GM12891 (cell line): ENCODE measurements around the gene SEBOX.

ENCODE experiments used
- PAX5 ChIP-seq: IDR thresholded peaks from 2 replicates; pipeline ENCODE4 v1.6.1; 2011; ENCODE audit warnings: low read length, moderate library complexity, mild to moderate bottlenecking; ENCODE audit not compliant: insufficient read depth, severe bottlenecking
- POLR2A ChIP-seq: IDR thresholded peaks from 2 replicates; pipeline ENCODE4 v1.6.1; 2011; ENCODE audit warnings: low read depth, low read length, control low read depth
- POLR2AphosphoS5 ChIP-seq: IDR thresholded peaks from 2 replicates; pipeline ENCODE4 v1.6.1; 2011; ENCODE audit warnings: low read depth, low read length, control low read depth
- POU2F2 ChIP-seq: IDR thresholded peaks from 2 replicates; pipeline ENCODE4 v1.6.1; 2011; ENCODE audit warnings: low read depth, mild to moderate bottlenecking, control low read depth, low read length, moderate library complexity
- SPI1 ChIP-seq: IDR thresholded peaks from 2 replicates; pipeline ENCODE4 v1.6.1; 2011; ENCODE audit warnings: low read depth, low read length, control low read depth
- TAF1 ChIP-seq: IDR thresholded peaks from 2 replicates; pipeline ENCODE4 v1.6.1; 2011; ENCODE audit warnings: low read depth, low read length, control low read depth

DNA sequence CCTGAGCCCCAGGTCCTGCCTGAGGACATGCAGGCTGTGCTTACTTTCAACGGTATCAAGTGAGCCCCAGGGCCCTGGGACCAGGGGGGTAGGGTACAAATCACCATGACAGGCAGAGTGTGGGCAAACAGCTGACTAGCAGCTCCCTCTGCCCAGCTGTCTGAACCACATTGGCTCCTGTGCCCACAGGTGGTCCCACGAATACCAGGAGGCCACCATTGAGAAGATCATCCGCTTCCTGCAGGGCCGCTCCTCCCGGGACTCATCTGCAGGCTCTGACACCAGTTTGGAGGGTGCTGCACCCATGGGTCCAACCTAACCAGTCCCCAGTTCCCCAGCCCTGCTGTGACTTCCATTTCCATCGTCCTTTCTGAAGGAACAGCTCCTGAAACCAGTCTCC is 31.0 kb upstream of the SEBOX start:
- TF ChIP-seq TAF1 (no peak), POLR2AphosphoS5 (no peak), POLR2A (no peak), PAX5 (no peak), POU2F2 (no peak), SPI1 (no peak)
